Transverse colon (tissue), 4 donors: ENCODE data around the gene SLC8A3. TPM values are rescaled to one million over a fixed set of nuclear protein-coding genes. Genes with fewer than 3 reads are reported as not detected.

ENCODE experiments used
- DNase-seq: peaks from one replicate; pipeline ENCODE4 v3.0.0-alpha.2; 2019
- H3K27ac ChIP-seq, 4 donors: fragments of 200-600 bp; sonication (generic); 2 replicates each; pipeline ENCODE4 v1.5.1; 2016 to 2018; ENCODE audit warnings: inconsistent platforms in 4 of 4
- H3K27me3 ChIP-seq: fragments of 200-600 bp; sonication (generic); 2 replicates; pipeline ENCODE4 v1.5.1; 2017; ENCODE audit warnings: inconsistent platforms
- H3K36me3 ChIP-seq, 4 donors: fragments of 200-600 bp; sonication (generic); 2 replicates each; pipeline ENCODE4 v1.5.1; 2017 to 2019; ENCODE audit warnings: inconsistent platforms in 4 of 4
- H3K4me1 ChIP-seq, 4 donors: fragments of 200-600 bp; sonication (generic); 2 replicates each; pipeline ENCODE4 v1.5.1; 2017 to 2020; ENCODE audit warnings: inconsistent platforms in 4 of 4
- H3K4me3 ChIP-seq, 4 donors: fragments of 200-600 bp; sonication (generic); 1 replicate in 1 of 4; 2 replicates in 3 of 4; pipeline versions ENCODE4 v1.5.1 to v1.6.1; 2017 to 2019; ENCODE audit warnings: inconsistent platforms in 4 of 4
- H3K9me3 ChIP-seq, 2 donors: fragments of 200-600 bp; sonication (generic); 2 replicates each; pipeline ENCODE4 v1.5.1; 2017 to 2019; ENCODE audit warnings: inconsistent platforms in 2 of 2
- EP300 ChIP-seq: sonication (generic); formaldehyde crosslinking; IDR thresholded peaks from one replicate; pipeline ENCODE4 v1.6.1; 2017; ENCODE audit warnings: antibody characterized with exemption, low read depth
- POLR2A ChIP-seq: fragments of 450-650 bp; IDR thresholded peaks from one replicate; pipeline ENCODE4 v1.6.1; 2016; ENCODE audit warnings: antibody characterized with exemption, mild to moderate bottlenecking, moderate library complexity
- POLR2AphosphoS5 ChIP-seq, 3 donors: sonication (generic); formaldehyde crosslinking; IDR thresholded peaks; one replicate each; pipeline ENCODE4 v1.6.1; 2016; ENCODE audit warnings: antibody characterized with exemption in 3 of 3
- WGBS, 2 donors: methylation state at CpG; one replicate each; pipeline ENCODE4 v1.1.5; 2018; ENCODE audit warnings: low coverage in 1 of 2; 5-methylcytosine and 5-hydroxymethylcytosine counted together
- in situ Hi-C, 4 donors: fragments of 200-750 bp; cut with MboI; loops; one replicate each; pipeline versions ENCODE4 v1.15.0 to v1.15.1; 2017; ENCODE audit warnings: low sequenced_read_pairs in 3 of 4, low pct_ligation_motif_present in 1 of 4, low pct_unique_long_range_greater_than_20kb in 1 of 4
- intact Hi-C: fragments of 100-400 bp; cut with DNase I; formaldehyde crosslinking; loops from one replicate; pipeline ENCODE4 v1.15.1; 2023; ENCODE audit warnings: low total_unique reads
- total RNA-seq, 4 donors: library from RNA; depleted of rRNA; stranded (reverse); fragments of >200 nt; gene quantifications; one replicate each; pipeline ENCODE4 v1.1.0, GENCODE V29; 2016
- TF ChIP-seq, protein P1 (sequence below), 5 experiments: fragments of 200-600 bp in 3 of 5; fragments of 450-650 bp in 2 of 5; sonication (generic) in 3 of 5; IDR thresholded peaks; 1 replicate in 2 of 5; 2 replicates in 3 of 5; pipeline ENCODE4 v1.5.1; 2016 to 2017; ENCODE audit warnings: antibody characterized with exemption in 5 of 5, inconsistent platforms in 3 of 5, mild to moderate bottlenecking in 2 of 5, moderate library complexity in 1 of 5

Gene SLC8A3
- total RNA-seq, 4 donors from 2014 or later, result 0.27 to 1.9 (median 0.32) TPM; not detected in 1

GRCh38 chr14:70014406-70015095, 174.2 kb downstream of the SLC8A3 start:
- DNase-seq, result no peak
- Histone ChIP-seq H3K9me3 (no peaks in the 10 kb centered on the region), H3K4me3 (no peak overlapping the region), H3K36me3 (no peaks in the 10 kb centered on the region), H3K27me3 (no peaks in the 10 kb centered on the region), H3K4me1 (peaks cover 0 to 4% (median 0%) of the 10 kb centered on the region in 4 donors), H3K27ac (no peak overlapping the region)
- TF ChIP-seq EP300 (no peak), POLR2AphosphoS5 (IDR thresholded peaks at IDR 0.05) (no peak), POLR2A (no peak)
- TF ChIP-seq, protein P1, sequence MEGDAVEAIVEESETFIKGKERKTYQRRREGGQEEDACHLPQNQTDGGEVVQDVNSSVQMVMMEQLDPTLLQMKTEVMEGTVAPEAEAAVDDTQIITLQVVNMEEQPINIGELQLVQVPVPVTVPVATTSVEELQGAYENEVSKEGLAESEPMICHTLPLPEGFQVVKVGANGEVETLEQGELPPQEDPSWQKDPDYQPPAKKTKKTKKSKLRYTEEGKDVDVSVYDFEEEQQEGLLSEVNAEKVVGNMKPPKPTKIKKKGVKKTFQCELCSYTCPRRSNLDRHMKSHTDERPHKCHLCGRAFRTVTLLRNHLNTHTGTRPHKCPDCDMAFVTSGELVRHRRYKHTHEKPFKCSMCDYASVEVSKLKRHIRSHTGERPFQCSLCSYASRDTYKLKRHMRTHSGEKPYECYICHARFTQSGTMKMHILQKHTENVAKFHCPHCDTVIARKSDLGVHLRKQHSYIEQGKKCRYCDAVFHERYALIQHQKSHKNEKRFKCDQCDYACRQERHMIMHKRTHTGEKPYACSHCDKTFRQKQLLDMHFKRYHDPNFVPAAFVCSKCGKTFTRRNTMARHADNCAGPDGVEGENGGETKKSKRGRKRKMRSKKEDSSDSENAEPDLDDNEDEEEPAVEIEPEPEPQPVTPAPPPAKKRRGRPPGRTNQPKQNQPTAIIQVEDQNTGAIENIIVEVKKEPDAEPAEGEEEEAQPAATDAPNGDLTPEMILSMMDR (IDR thresholded peaks at IDR 0.05), result no peak
- 69 to 78% methylated on average over 4 to 7 of the region's 7 CpGs for WGBS, 2 donors
- intact Hi-C loops (no loop called here), in situ Hi-C loops (loop anchor here (25.0 kb wide), 1 partner anchor 427 kb away; no protein-coding TSS in a partner anchor)

DNA sequence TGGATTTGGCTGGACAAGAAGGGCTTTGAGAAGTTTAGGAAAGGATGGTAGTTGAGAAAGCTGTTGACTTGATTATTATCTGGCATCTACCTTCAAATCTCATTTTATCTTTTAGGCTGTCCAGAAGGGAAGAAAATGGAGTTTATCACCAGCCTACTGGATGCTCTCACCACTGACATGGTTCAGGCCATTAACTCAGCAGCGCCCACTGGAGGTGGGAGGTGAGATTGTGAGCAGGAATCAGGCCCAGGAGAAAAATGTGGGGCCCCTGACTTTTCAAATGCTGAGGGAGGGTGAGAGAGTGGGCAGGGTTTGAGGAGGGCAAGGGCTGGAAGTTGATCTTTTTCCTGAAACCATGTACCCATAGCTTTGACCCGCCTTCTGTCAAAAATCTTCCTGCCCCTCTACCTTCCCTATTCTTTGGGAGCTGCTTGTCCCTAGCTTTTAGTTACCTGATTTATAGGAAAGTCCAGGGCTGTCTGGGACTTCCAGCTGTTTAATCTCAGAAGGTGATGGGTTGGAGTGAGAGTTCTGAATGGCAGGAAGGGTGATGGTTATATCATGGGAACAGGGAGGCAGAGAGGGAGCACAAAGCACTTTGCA, 175.4 kb downstream of the SLC8A3 start:
- H3K27ac ChIP-seq, result no peak overlapping the region
- H3K4me1 ChIP-seq, result peaks cover 0 to 5% (median under 1%) of the 10 kb centered on the region in 4 donors
- intact Hi-C loops (no loop called here), in situ Hi-C loops (loop anchor here (25.0 kb wide), 1 partner anchor 426 kb away; no protein-coding TSS in a partner anchor)
- no peaks in the 10 kb centered on the region for H3K9me3 ChIP-seq
- H3K36me3 ChIP-seq, result no peaks in the 10 kb centered on the region
- H3K27me3 ChIP-seq, result no peaks in the 10 kb centered on the region
- DNase-seq, result peak; percentile 52
- no peak for TF ChIP-seq EP300
- TF ChIP-seq, protein P1 (IDR thresholded peaks at IDR 0.05), result peak; percentile 52 to 67 (median 61)
- H3K4me3 ChIP-seq, result no peak overlapping the region
- WGBS, 2 donors, result 62% methylated on average over 2 of the region's 2 CpGs; no CpG with 5 or more reads in 1 of the 2 donors

DNA sequence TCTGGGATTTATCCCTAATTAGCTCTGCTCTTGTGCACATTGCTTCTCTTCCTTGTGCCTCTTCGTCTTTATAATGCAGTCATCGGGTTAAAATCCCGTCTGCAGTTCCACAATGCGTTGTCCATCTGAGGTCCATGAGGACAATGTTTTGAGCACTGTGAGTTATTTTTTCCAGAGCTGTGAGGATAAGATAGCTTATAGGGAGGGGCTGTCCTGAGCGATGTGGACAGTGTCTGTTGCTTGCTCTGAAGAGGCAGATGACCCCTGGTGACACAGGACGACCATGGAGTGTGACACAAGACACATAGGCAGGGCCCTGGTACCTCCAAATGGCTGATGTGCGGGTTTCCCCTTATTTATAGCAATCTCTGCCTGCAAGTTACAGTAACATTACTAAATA, 177.0 kb downstream of the SLC8A3 start:
- H3K27ac ChIP-seq, result no peak overlapping the region
- TF ChIP-seq POLR2A (no peak), POLR2AphosphoS5 (IDR thresholded peaks at IDR 0.05) (no peak), EP300 (no peak)
- TF ChIP-seq, protein P1 (IDR thresholded peaks at IDR 0.05), result no peak
- whole genome bisulfite sequencing, 2 donors, result 89 to 90% methylated on average over 2 to 7 of the region's 7 CpGs
- no peak for DNase-seq
- H3K4me1 ChIP-seq, result peaks cover 0 to 7% (median 0%) of the 10 kb centered on the region in 4 donors
- intact Hi-C loops (no loop called here), in situ Hi-C loops (loop anchor here (25.0 kb wide), 1 partner anchor 424 kb away; no protein-coding TSS in a partner anchor)
- no peak overlapping the region for H3K4me3 ChIP-seq
- no peaks in the 10 kb centered on the region for H3K27me3 ChIP-seq
- no peaks in the 10 kb centered on the region for H3K36me3 ChIP-seq
- no peaks in the 10 kb centered on the region for H3K9me3 ChIP-seq

DNA sequence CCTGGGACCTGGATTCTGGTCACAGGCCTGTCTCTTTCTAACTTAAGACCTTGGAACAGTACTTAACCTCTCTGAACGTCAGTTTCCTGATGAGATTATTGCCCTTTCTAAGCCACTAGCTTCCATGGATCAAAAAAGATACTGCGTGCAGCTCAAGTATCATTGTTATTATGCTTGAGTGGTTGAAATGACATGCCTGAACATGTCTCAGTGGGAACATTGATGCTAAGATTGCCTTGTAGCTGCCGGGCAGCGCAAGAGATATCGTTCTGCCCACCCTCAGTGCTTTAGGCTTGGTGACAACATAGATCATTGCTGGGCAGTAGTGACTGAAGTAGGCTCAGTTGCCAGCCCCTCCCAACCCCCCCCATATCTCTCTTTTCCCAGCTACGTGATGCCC, 177.7 kb downstream of the SLC8A3 start:
- WGBS, 2 donors, result 75 to 95% methylated on average over 2 to 6 of the region's 6 CpGs
- in situ Hi-C loops, result loop anchor here (25.0 kb wide), 1 partner anchor 424 kb away; no protein-coding TSS in a partner anchor

More for the DNA sequence above, 177.7 kb downstream of the SLC8A3 start:
- no peaks in the 10 kb centered on the region for H3K9me3 ChIP-seq
- peaks cover 0 to 7% (median 0%) of the 10 kb centered on the region in 4 donors for H3K4me1 ChIP-seq
- TF ChIP-seq, protein P1 (IDR thresholded peaks at IDR 0.05), result no peak
- no peak overlapping the region for H3K27ac ChIP-seq
- no peak overlapping the region for H3K4me3 ChIP-seq
- intact Hi-C loops, result no loop called here
- DNase-seq, result no peak
- no peaks in the 10 kb centered on the region for H3K27me3 ChIP-seq
- H3K36me3 ChIP-seq, result no peaks in the 10 kb centered on the region
